ENCODE results near the gene FCN3.

GRCh38 chr1:27356277-27356618 lies 18.4 kb downstream of the FCN3 start:
- TF ChIP-seq MYC (IDR thresholded peaks at IDR 0.05; ENCODE audit: low read depth, low read length) = no peak
- TF ChIP-seq, protein P1, sequence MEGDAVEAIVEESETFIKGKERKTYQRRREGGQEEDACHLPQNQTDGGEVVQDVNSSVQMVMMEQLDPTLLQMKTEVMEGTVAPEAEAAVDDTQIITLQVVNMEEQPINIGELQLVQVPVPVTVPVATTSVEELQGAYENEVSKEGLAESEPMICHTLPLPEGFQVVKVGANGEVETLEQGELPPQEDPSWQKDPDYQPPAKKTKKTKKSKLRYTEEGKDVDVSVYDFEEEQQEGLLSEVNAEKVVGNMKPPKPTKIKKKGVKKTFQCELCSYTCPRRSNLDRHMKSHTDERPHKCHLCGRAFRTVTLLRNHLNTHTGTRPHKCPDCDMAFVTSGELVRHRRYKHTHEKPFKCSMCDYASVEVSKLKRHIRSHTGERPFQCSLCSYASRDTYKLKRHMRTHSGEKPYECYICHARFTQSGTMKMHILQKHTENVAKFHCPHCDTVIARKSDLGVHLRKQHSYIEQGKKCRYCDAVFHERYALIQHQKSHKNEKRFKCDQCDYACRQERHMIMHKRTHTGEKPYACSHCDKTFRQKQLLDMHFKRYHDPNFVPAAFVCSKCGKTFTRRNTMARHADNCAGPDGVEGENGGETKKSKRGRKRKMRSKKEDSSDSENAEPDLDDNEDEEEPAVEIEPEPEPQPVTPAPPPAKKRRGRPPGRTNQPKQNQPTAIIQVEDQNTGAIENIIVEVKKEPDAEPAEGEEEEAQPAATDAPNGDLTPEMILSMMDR (IDR thresholded peaks at IDR 0.05; ENCODE audit: low read depth, low read length) = no peak
